ENCODE measurements around the gene TNFAIP8. TPM values are rescaled to one million over a fixed set of nuclear protein-coding genes. Genes with fewer than 3 reads are reported as not detected.
"Not testable (repeated sequence)": the region's sequence is repeated elsewhere in the genome, so short reads cannot be mapped to it uniquely, and the experiment has no call there.

Gene TNFAIP8
- total RNA-seq, 1 donor from 2014 or later: 40.0 TPM

GRCh38 chr5:119435436-119436132, 79.8 kb downstream of the TNFAIP8 start:
- Histone ChIP-seq H3K27me3 (ENCODE audit: control insufficient read depth, insufficient read depth, low read length) (peaks cover 2% of the 10 kb centered on the region), H3K4me3 (ENCODE audit: low read depth, low read length) (no peak overlapping the region), H3K36me3 (ENCODE audit: control insufficient read depth, insufficient read depth, low read length) (no peaks in the 10 kb centered on the region)
- peak; percentile 26 for DNase-seq (ENCODE audit: low read depth)
- TF ChIP-seq, protein P1, sequence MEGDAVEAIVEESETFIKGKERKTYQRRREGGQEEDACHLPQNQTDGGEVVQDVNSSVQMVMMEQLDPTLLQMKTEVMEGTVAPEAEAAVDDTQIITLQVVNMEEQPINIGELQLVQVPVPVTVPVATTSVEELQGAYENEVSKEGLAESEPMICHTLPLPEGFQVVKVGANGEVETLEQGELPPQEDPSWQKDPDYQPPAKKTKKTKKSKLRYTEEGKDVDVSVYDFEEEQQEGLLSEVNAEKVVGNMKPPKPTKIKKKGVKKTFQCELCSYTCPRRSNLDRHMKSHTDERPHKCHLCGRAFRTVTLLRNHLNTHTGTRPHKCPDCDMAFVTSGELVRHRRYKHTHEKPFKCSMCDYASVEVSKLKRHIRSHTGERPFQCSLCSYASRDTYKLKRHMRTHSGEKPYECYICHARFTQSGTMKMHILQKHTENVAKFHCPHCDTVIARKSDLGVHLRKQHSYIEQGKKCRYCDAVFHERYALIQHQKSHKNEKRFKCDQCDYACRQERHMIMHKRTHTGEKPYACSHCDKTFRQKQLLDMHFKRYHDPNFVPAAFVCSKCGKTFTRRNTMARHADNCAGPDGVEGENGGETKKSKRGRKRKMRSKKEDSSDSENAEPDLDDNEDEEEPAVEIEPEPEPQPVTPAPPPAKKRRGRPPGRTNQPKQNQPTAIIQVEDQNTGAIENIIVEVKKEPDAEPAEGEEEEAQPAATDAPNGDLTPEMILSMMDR (IDR thresholded peaks at IDR 0.05; ENCODE audit: insufficient read depth, low read length, poor library complexity, severe bottlenecking): peak; percentile 78

DNA sequence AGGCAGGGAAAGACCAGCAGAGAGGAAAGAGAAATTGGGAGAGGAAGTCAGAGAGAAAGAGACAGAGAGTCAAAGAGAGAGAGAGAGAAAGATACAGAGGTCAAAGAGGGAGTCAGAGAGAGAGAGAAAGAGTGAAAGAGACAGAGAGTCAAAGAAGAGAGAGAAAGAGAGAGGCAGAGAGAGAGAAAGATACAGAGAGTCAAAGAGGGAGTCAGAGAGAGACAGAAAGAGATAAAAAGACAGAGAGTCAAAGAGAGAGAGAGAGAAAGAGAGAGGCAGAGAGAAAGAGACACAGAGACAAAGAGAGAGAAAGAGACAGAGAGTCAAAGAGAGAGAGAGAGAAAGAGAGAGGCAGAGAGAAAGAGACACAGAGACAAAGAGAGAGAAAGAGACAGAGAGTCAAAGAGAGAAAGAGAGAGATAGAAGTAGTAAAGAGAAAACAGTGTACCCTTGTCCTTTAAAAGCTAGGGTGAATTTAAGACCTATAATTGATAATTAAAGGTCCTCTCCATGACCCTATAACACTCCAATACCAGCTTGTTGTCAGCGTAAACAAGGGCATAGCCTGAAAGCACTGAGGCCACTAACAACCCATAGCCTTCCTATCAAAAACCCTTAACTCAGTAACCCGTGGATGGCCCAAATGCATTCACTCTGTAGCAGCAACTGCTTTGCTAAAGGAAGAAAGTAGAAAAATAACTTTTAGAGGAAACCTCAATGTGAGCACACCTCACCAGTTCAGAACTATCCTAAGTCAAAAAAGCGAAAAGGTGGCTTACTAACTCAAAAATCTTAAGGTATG, 82.2 kb downstream of the TNFAIP8 start:
- not testable (repeated sequence) for H3K4me3 ChIP-seq (ENCODE audit: low read depth, low read length); H3K27me3 ChIP-seq (ENCODE audit: control insufficient read depth, insufficient read depth, low read length); DNase-seq (ENCODE audit: low read depth); H3K36me3 ChIP-seq (ENCODE audit: control insufficient read depth, insufficient read depth, low read length)

- not testable (repeated sequence) for H3K36me3 ChIP-seq (ENCODE audit: control insufficient read depth, insufficient read depth, low read length); H3K4me3 ChIP-seq (ENCODE audit: low read depth, low read length); DNase-seq (ENCODE audit: low read depth); H3K27me3 ChIP-seq (ENCODE audit: control insufficient read depth, insufficient read depth, low read length)
Measured at GRCh38 chr5:119438587-119438917, 82.7 kb downstream of the TNFAIP8 start.

- Histone ChIP-seq H3K27me3 (ENCODE audit: control insufficient read depth, insufficient read depth, low read length) (peaks cover 2% of the 10 kb centered on the region), H3K4me3 (ENCODE audit: low read depth, low read length) (no peak overlapping the region), H3K36me3 (ENCODE audit: control insufficient read depth, insufficient read depth, low read length) (no peaks in the 10 kb centered on the region)
- no peak for DNase-seq (ENCODE audit: low read depth)
- TF ChIP-seq, protein P1 (IDR thresholded peaks at IDR 0.05; ENCODE audit: insufficient read depth, low read length, poor library complexity, severe bottlenecking): no peak
Measured at GRCh38 chr5:119439140-119439631, 83.4 kb downstream of the TNFAIP8 start.

DNA sequence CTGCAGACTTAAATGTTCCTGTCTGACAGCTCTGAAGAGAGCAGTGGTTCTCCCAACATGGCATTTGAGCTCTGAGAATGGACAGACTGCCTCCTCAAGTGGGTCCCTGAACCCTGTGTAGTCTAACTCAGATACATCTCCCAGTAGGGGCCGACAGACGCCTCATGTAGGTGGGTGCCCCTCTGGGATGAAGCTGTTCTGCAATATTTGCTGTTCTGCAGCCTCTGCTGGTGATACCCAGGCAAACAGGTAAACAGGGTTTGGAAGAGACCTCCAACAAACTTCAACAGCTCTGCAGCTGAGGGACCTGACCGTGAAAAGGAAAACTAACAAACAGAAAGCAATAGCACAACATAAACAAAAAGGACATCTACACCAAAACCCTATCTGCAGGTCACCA, 83.8 kb downstream of the TNFAIP8 start:
- not testable (repeated sequence) for H3K36me3 ChIP-seq (ENCODE audit: control insufficient read depth, insufficient read depth, low read length); H3K4me3 ChIP-seq (ENCODE audit: low read depth, low read length); DNase-seq (ENCODE audit: low read depth); H3K27me3 ChIP-seq (ENCODE audit: control insufficient read depth, insufficient read depth, low read length)

- not testable (repeated sequence) for H3K4me3 ChIP-seq (ENCODE audit: low read depth, low read length); H3K36me3 ChIP-seq (ENCODE audit: control insufficient read depth, insufficient read depth, low read length); H3K27me3 ChIP-seq (ENCODE audit: control insufficient read depth, insufficient read depth, low read length); DNase-seq (ENCODE audit: low read depth)
Measured at GRCh38 chr5:119444643-119445042, 88.8 kb downstream of the TNFAIP8 start.

DNA sequence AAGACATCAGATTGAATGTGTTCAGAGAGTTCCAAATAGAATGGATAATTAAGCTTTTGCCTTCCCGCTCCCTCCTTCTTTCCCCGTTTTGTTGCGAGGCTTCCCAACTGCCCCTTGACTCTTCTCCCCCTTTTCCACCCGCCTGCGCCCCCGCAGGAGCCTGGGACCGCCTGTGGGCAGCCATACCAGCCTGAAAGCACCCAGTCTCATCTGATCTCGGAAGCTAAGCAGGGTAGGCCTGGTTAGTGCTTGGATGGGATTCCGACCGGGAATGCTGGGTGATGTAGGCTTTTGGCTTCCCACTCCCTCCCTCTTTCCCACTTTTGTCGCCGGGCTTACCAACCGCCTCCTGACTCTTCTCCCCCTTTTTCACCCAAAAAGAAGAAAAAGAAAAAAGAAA, 89.7 kb downstream of the TNFAIP8 start:
- Histone ChIP-seq H3K36me3 (ENCODE audit: control insufficient read depth, insufficient read depth, low read length) (no peaks in the 10 kb centered on the region), H3K27me3 (ENCODE audit: control insufficient read depth, insufficient read depth, low read length) (no peaks in the 10 kb centered on the region), H3K4me3 (ENCODE audit: low read depth, low read length) (no peak overlapping the region)
- no peak for DNase-seq (ENCODE audit: low read depth)
- TF ChIP-seq, protein P1 (IDR thresholded peaks at IDR 0.05; ENCODE audit: insufficient read depth, low read length, poor library complexity, severe bottlenecking): no peak

Other genes with a start within 250 kb of the TNFAIP8 start
- gene HSD17B4, start 96.5 kb downstream of the TNFAIP8 start, total RNA-seq: 74.0 and 95.2 TPM in 2 replicates